Measurements from ENCODE around the gene GADD45GIP1.

Gene GADD45GIP1

GRCh38 chr19:12987190-12987589, 30.2 kb upstream of the GADD45GIP1 start:
- TF ChIP-seq CTCF (IDR thresholded peaks at IDR 0.05), result no peak
- no peak for DNase-seq (ENCODE audit: low spot score)
- Histone ChIP-seq H3K4me3 (no peak overlapping the region), H3K27ac (no peak overlapping the region)

- no peak for TF ChIP-seq CTCF (IDR thresholded peaks at IDR 0.05)
- no peak overlapping the region for H3K4me3 ChIP-seq
- DNase-seq (ENCODE audit: low spot score), result no peak
- H3K27ac ChIP-seq, result no peak overlapping the region
Observed at GRCh38 chr19:12986726-12987125, 29.7 kb upstream of the GADD45GIP1 start.

GRCh38 chr19:12985049-12985776, 28.2 kb upstream of the GADD45GIP1 start:
- Histone ChIP-seq H3K4me3 (no peak overlapping the region), H3K27ac (peak overlapping the region in 1 of 2 donors; percentile 16)
- no peak for TF ChIP-seq CTCF (IDR thresholded peaks at IDR 0.05)
- no peak for DNase-seq (ENCODE audit: low spot score)

- no peak for DNase-seq (ENCODE audit: low spot score)
- Histone ChIP-seq H3K4me3 (no peak overlapping the region), H3K27ac (peak overlapping the region in 1 of 2 donors; percentile 16)
- no peak for TF ChIP-seq CTCF (IDR thresholded peaks at IDR 0.05)
Observed at GRCh38 chr19:12984683-12985048, 27.6 kb upstream of the GADD45GIP1 start.

- TF ChIP-seq CTCF (IDR thresholded peaks at IDR 0.05), result no peak
- no peak for DNase-seq (ENCODE audit: low spot score)
- Histone ChIP-seq H3K4me3 (no peak overlapping the region), H3K27ac (no peak overlapping the region)
Observed at GRCh38 chr19:12984143-12984627, 27.2 kb upstream of the GADD45GIP1 start.

GRCh38 chr19:12983542-12984142, 26.6 kb upstream of the GADD45GIP1 start:
- Histone ChIP-seq H3K27ac (no peak overlapping the region), H3K4me3 (peak overlapping the region; percentile 64)
- TF ChIP-seq CTCF (IDR thresholded peaks at IDR 0.05), result peak; percentile 90
- DNase-seq (ENCODE audit: low spot score), result peak; percentile 87

- Histone ChIP-seq H3K27ac (no peak overlapping the region), H3K4me3 (peak overlapping the region; percentile 64)
- TF ChIP-seq CTCF (IDR thresholded peaks at IDR 0.05), result no peak
- DNase-seq (ENCODE audit: low spot score), result no peak
Observed at GRCh38 chr19:12983091-12983490, 26.1 kb upstream of the GADD45GIP1 start.
